Neural cell (in vitro differentiated cells): ENCODE data around the gene ATG7. TPM values are rescaled to one million over a fixed set of nuclear protein-coding genes. Genes with fewer than 3 reads are reported as not detected.

Experiments
- H2AFZ ChIP-seq: fragments of 200-600, 300-800 bp; sonication (generic), shearing (Covaris generic); 2 replicates; pipeline ENCODE4 v1.6.0; 2014; ENCODE audit warnings: low read depth, mild to moderate bottlenecking, antibody characterized with exemption, low read length, moderate library complexity
- H3F3A ChIP-seq: fragments of 200-600 bp; shearing (Covaris generic); 2 replicates; pipeline ENCODE4 v1.6.1; 2016; ENCODE audit warnings: mild to moderate bottlenecking, moderate library complexity, mixed read lengths, antibody characterized with exemption, low read length; ENCODE audit not compliant: insufficient read depth, poor library complexity, severe bottlenecking
- H3K27ac ChIP-seq: fragments of 200-600, 300-800 bp; sonication (generic), shearing (Covaris generic); 2 replicates; pipeline ENCODE4 v1.5.1; 2014; ENCODE audit warnings: mild to moderate bottlenecking, low read length, moderate library complexity
- H3K27me3 ChIP-seq: fragments of 300-800, 200-600 bp; sonication (generic), shearing (Covaris generic); 2 replicates; pipeline ENCODE4 v1.6.0; 2014; ENCODE audit warnings: mild to moderate bottlenecking, low read depth, low read length, moderate library complexity; ENCODE audit not compliant: insufficient read depth
- H3K36me3 ChIP-seq: fragments of 300-800, 200-600 bp; sonication (generic), shearing (Covaris generic); 2 replicates; pipeline ENCODE4 v1.5.1; 2014; ENCODE audit warnings: mild to moderate bottlenecking, antibody characterized with exemption, low read length, moderate library complexity; ENCODE audit not compliant: insufficient read depth
- H3K4me2 ChIP-seq: fragments of 300-800, 200-600 bp; sonication (generic), shearing (Covaris generic); 2 replicates; pipeline ENCODE4 v1.6.0; 2014; ENCODE audit warnings: mild to moderate bottlenecking, low read length
- H3K4me3 ChIP-seq: fragments of 300-800, 200-600 bp; sonication (generic), shearing (Covaris generic); 2 replicates; pipeline ENCODE4 v1.5.1; 2014; ENCODE audit warnings: mild to moderate bottlenecking, low read length, moderate library complexity
- H3K79me2 ChIP-seq: fragments of 200-600 bp; shearing (Covaris generic); replicated peaks from 2 replicates; pipeline ENCODE4 v1.6.0; 2014; ENCODE audit warnings: mild to moderate bottlenecking, low read length, moderate library complexity; ENCODE audit not compliant: insufficient read depth
- H3K9ac ChIP-seq: fragments of 300-800, 200-600 bp; sonication (generic), shearing (Covaris generic); 2 replicates; pipeline ENCODE4 v1.6.1; 2016; ENCODE audit warnings: mild to moderate bottlenecking, low read length, mixed read lengths
- H3K9me2 ChIP-seq: fragments of 200-600 bp; shearing (Covaris generic); 2 replicates; pipeline ENCODE4 v1.6.1; 2016; ENCODE audit warnings: mild to moderate bottlenecking, low read length, mixed read lengths; ENCODE audit not compliant: insufficient read depth
- H3K9me3 ChIP-seq: fragments of 200-600, 300-800 bp; sonication (generic), shearing (Covaris generic); 2 replicates; pipeline ENCODE4 v1.6.1; 2016; ENCODE audit warnings: mild to moderate bottlenecking, mixed run types, low read length, moderate library complexity, mixed read lengths
- H4K20me1 ChIP-seq: fragments of 200-600 bp; shearing (Covaris generic); 2 replicates; pipeline ENCODE4 v1.6.1; 2016; ENCODE audit warnings: mild to moderate bottlenecking, mixed run types; ENCODE audit not compliant: insufficient read depth
- EP300 ChIP-seq: fragments of 450-650 bp; conservative IDR thresholded peaks from 2 replicates; pipeline ENCODE4 v1.6.1; 2014; ENCODE audit warnings: antibody characterized with exemption, mild to moderate bottlenecking, moderate library complexity; ENCODE audit not compliant: poor library complexity, severe bottlenecking
- EZH2 ChIP-seq: fragments of 200-600, 300-800 bp; shearing (Covaris generic), sonication (generic); IDR thresholded peaks from 2 replicates; pipeline ENCODE4 v1.6.1; 2014; ENCODE audit warnings: antibody characterized with exemption, low read length, borderline replicate concordance, mild to moderate bottlenecking; ENCODE audit not compliant: insufficient read depth, poor library complexity, severe bottlenecking
- MXI1 ChIP-seq: fragments of 450-650 bp; conservative IDR thresholded peaks from 2 replicates; pipeline ENCODE4 v1.6.1; 2014; ENCODE audit warnings: antibody characterized with exemption, mild to moderate bottlenecking; ENCODE audit not compliant: poor library complexity, severe bottlenecking
- POLR2AphosphoS5 ChIP-seq: IDR thresholded peaks from 2 replicates; pipeline ENCODE4 v1.6.1; 2012
- RAD21 ChIP-seq: fragments of 450-650 bp; conservative IDR thresholded peaks from 2 replicates; pipeline ENCODE4 v1.6.1; 2014; ENCODE audit warnings: antibody characterized with exemption, mild to moderate bottlenecking, moderate library complexity
- SMC3 ChIP-seq: fragments of 450-650 bp; conservative IDR thresholded peaks from 2 replicates; pipeline ENCODE4 v1.6.1; 2014; ENCODE audit warnings: antibody characterized with exemption, mild to moderate bottlenecking, moderate library complexity; ENCODE audit not compliant: poor library complexity
- TAF1 ChIP-seq: IDR thresholded peaks from 2 replicates; pipeline ENCODE4 v1.6.1; 2012; ENCODE audit warnings: low read depth
- polyA plus RNA-seq: library from polyadenylated mRNA; depleted of rRNA; stranded (reverse); fragments of >200 nt; gene quantifications from 2 replicates; pipeline ENCODE4 v1.2.3, GENCODE V29; 2014
- TF ChIP-seq, protein P1 (sequence below): IDR thresholded peaks from 2 replicates; pipeline ENCODE4 v1.6.1; 2012; ENCODE audit warnings: borderline replicate concordance
- TF ChIP-seq, protein P2 (sequence below): fragments of 450-650 bp; IDR thresholded peaks from 2 replicates; pipeline ENCODE4 v1.5.1; 2014; ENCODE audit warnings: antibody characterized with exemption, mild to moderate bottlenecking, moderate library complexity; ENCODE audit not compliant: poor library complexity, severe bottlenecking

The ATG7 gene
- polyA plus RNA-seq, 1 donor from 2014 or later, result 28.8 TPM

DNA sequence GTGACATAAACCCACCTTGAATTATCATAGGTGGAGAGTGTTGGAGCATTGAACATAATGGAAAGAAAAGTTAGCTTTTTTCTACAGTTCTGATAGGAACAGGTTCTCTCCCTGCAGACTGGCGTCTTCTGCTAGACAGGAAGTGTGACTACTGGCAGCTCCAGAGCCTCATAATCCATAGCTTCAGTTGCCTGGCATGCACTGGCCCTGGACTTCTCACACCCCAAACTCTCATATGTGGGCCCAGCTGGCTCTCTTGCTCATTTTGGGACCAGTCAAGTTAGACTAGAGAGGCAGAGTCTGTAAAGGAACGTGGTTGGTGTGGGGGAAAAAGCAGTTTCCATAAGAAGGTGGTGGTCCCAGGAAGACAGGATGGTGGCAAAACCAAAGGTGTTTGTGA is 191.4 kb downstream of the ATG7 start:
- no peak overlapping the region for H2AFZ ChIP-seq
- H3K79me2 ChIP-seq, result no peaks in the 10 kb centered on the region
- H3K36me3 ChIP-seq, result no peaks in the 10 kb centered on the region
- H3F3A ChIP-seq, result no peaks in the 10 kb centered on the region
- no peaks in the 10 kb centered on the region for H3K27me3 ChIP-seq
- no peak overlapping the region for H3K9ac ChIP-seq
- no peaks in the 10 kb centered on the region for H3K9me3 ChIP-seq
- H3K4me2 ChIP-seq, result no peak overlapping the region
- no peak overlapping the region for H3K4me3 ChIP-seq
- H3K9me2 ChIP-seq, result no peaks in the 10 kb centered on the region
- TF ChIP-seq EP300 (no peak), EZH2 (no peak), SMC3 (no peak), POLR2AphosphoS5 (no peak), MXI1 (no peak), RAD21 (no peak), TAF1 (no peak)
- TF ChIP-seq, protein P1, sequence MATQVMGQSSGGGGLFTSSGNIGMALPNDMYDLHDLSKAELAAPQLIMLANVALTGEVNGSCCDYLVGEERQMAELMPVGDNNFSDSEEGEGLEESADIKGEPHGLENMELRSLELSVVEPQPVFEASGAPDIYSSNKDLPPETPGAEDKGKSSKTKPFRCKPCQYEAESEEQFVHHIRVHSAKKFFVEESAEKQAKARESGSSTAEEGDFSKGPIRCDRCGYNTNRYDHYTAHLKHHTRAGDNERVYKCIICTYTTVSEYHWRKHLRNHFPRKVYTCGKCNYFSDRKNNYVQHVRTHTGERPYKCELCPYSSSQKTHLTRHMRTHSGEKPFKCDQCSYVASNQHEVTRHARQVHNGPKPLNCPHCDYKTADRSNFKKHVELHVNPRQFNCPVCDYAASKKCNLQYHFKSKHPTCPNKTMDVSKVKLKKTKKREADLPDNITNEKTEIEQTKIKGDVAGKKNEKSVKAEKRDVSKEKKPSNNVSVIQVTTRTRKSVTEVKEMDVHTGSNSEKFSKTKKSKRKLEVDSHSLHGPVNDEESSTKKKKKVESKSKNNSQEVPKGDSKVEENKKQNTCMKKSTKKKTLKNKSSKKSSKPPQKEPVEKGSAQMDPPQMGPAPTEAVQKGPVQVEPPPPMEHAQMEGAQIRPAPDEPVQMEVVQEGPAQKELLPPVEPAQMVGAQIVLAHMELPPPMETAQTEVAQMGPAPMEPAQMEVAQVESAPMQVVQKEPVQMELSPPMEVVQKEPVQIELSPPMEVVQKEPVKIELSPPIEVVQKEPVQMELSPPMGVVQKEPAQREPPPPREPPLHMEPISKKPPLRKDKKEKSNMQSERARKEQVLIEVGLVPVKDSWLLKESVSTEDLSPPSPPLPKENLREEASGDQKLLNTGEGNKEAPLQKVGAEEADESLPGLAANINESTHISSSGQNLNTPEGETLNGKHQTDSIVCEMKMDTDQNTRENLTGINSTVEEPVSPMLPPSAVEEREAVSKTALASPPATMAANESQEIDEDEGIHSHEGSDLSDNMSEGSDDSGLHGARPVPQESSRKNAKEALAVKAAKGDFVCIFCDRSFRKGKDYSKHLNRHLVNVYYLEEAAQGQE, result no peak
- TF ChIP-seq, protein P2, sequence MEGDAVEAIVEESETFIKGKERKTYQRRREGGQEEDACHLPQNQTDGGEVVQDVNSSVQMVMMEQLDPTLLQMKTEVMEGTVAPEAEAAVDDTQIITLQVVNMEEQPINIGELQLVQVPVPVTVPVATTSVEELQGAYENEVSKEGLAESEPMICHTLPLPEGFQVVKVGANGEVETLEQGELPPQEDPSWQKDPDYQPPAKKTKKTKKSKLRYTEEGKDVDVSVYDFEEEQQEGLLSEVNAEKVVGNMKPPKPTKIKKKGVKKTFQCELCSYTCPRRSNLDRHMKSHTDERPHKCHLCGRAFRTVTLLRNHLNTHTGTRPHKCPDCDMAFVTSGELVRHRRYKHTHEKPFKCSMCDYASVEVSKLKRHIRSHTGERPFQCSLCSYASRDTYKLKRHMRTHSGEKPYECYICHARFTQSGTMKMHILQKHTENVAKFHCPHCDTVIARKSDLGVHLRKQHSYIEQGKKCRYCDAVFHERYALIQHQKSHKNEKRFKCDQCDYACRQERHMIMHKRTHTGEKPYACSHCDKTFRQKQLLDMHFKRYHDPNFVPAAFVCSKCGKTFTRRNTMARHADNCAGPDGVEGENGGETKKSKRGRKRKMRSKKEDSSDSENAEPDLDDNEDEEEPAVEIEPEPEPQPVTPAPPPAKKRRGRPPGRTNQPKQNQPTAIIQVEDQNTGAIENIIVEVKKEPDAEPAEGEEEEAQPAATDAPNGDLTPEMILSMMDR, result no peak
- no peak overlapping the region for H3K27ac ChIP-seq
- H4K20me1 ChIP-seq, result no peaks in the 10 kb centered on the region

DNA sequence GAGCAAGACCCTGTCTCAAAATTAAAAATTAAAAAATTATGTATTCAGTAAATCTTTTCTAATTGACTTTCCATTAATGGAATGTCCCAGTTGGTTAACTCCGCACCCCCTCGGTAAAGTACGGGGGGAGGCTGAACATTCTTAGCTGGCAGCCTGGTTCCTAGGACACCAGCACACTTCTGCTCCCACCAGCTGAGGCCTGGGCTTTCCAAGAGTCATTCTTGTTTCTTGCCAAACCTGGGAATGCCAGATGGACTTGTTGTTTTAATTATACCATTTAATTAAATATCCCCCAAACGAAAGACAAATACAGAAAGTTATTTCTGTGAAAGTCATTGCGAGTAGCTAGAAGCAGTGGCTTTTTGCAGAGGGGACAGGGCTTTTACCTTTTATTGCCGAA is 192.2 kb downstream of the ATG7 start:
- Histone ChIP-seq H3K27ac (no peak overlapping the region), H3K9ac (no peak overlapping the region)
- TF ChIP-seq, protein P2, result no peak
- no peak for TF ChIP-seq POLR2AphosphoS5
- TF ChIP-seq, protein P1, result no peak
- TF ChIP-seq TAF1, result no peak
- TF ChIP-seq EP300, result no peak
- no peak for TF ChIP-seq MXI1
- no peak for TF ChIP-seq EZH2
- no peak for TF ChIP-seq SMC3
- no peak for TF ChIP-seq RAD21

More for the DNA sequence above, 192.2 kb downstream of the ATG7 start:
- Histone ChIP-seq H3K36me3 (no peaks in the 10 kb centered on the region), H3K79me2 (no peaks in the 10 kb centered on the region), H2AFZ (no peak overlapping the region), H3K27me3 (no peaks in the 10 kb centered on the region), H3K9me3 (no peaks in the 10 kb centered on the region), H3K4me2 (no peak overlapping the region), H4K20me1 (no peaks in the 10 kb centered on the region), H3F3A (no peaks in the 10 kb centered on the region), H3K9me2 (no peaks in the 10 kb centered on the region), H3K4me3 (no peak overlapping the region)
